NCI-H774 (cell line): ENCODE data around the gene CRIM1.

Source experiments
- DNase-seq: peaks from one replicate; lab custom pipeline; 2025; lab: John Stamatoyannopoulos, UW

Gene CRIM1

DNA sequence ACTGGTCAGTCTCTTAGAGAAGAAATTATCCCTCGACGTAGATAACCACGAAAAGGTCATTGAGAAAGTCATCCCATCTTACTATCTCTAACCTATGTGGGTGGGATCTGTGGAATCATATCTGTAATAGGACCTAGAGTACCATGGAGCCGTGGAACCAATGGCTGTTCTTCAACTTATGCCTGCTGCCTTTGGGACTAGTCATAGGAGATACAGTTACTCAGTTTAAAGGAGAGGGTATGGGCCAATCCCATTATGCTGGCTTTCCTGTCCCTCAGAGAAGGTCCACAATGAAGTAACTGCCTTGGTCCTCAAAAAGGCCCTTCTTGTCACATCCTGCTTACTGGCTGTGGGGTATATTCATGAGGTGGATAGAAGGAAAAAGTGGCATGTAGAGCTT lies 164.9 kb downstream of the CRIM1 start:
- DNase-seq, result no peak

DNA sequence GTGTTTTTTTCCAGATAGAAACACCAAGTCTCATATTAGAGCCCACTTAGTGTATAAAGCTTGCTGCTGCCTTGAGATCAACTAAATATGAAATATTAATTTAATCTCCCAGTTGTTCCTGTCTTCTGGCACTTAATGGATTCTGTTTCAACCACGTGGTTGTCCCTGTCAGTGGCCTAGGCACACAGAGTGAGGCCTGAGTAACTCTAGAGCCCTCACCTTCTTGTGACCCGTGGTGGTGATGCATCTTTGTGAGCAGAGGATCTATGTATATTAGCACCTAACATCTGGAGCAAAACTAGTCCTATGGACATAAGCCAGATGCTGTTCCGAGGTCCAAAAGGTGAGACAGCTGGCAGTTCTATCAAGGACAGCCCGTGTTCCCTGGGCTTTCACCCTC lies 167.6 kb downstream of the CRIM1 start:
- no peak for DNase-seq

- DNase-seq, result no peak
These were observed 169.7 kb downstream of the CRIM1 start for GRCh38 chr2:36525245-36525644.

DNA sequence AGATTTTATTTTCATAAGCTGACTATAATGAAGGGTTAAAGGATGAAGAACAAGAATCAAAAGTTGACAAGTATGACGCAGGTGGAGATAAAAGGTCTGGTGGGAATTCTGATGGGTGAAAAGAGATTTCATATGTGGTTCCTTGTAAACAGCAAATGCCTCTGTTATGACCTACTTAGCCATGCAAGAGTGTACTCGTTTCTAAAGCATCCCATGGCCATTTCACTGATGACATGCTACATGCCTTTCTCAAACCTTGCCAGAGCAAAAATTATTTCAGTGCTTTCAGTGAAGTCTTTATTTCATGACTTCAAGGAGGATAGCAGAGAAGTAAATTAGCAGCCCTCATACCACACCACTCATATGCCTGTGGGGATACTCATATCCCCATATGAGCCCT lies 170.6 kb downstream of the CRIM1 start:
- DNase-seq, result no peak

- no peak for DNase-seq
These were observed 172.7 kb downstream of the CRIM1 start for GRCh38 chr2:36528274-36528673.

- no peak for DNase-seq
These were observed 173.3 kb downstream of the CRIM1 start for GRCh38 chr2:36528766-36529392.

- no peak for DNase-seq
These were observed 174.8 kb downstream of the CRIM1 start for GRCh38 chr2:36530178-36530982.

- no peak for DNase-seq
These were observed 175.4 kb downstream of the CRIM1 start for GRCh38 chr2:36530983-36531354.

- no peak for DNase-seq
These were observed 178.8 kb downstream of the CRIM1 start for GRCh38 chr2:36534275-36534799.

GRCh38 chr2:36535099-36535498 lies 179.5 kb downstream of the CRIM1 start:
- no peak for DNase-seq

- DNase-seq, result no peak
These were observed 181.2 kb downstream of the CRIM1 start for GRCh38 chr2:36536776-36537175.

DNA sequence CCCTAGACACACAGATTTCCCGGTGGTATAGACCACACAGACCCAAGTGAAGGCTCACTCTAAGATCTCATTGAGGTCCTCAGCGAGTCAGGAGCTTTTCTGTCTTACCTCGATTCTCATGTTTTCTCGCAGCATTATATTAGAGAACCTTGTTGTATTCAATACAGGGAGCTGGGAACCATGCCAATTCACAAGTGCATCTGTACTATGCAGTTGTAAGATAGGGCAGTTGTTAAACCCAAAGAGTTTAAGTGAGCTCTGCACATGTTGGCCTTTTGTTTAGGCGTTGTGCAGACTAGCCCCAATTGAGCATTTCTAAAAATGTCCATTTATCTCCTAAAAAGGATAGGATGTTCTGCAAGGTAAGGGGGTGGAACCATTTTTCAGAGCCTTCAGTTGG lies 182.8 kb downstream of the CRIM1 start:
- DNase-seq, result peak; percentile 42

DNA sequence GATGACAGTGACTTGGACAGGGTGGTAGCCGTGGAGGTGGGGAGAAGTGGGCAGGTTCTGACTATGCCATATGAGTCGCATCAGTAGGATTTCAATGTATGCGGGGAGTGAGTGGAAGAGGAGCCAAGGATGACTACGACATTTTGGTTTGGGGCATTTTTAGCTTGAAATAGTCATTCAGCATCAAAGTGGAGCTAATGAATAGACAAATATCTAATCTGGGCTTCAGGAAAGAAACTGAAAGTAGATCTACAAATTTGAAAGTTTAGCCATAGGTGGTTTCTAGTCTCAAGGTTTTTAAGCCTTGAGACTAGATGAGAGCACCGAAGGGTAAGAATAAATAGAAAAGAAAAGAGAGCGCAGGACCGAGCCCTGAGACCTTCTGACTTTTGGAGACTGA lies 184.1 kb downstream of the CRIM1 start:
- no peak for DNase-seq

DNA sequence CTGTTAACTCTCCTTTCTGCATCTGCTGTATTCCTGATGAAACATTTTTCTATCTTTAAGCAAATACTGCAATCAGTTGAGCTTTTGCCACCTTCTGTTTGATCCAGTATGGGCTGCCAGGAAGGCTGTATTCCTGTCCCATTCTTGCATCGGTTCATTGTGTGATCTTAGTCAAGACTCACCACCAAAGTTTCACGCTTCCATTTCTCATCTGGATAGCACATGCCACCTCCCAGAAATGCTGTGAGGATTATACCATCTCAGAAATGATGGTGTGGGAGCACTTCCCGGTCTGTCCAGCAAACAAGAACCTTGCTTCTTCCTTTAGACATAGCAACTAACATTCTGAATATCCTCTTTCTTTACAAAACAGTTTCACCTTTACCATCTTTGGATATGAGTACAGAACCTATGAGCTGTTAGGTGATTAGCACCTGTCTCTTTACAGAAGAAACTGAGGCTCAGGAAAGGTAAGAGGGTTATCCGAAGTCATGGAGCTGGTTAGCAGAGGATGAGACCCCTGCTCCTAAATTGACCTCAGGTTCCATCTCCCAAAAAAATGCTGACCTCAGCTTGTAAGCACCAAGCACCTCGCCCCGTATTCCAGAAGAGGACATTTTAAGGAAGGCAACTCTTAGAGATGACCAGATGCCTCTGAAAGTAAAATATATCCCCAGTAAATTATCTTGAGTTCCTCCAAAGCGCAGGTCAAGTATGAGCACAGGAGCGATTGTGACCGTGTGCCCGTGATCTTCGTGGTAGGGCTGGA lies 185.6 kb downstream of the CRIM1 start:
- no peak for DNase-seq

DNA sequence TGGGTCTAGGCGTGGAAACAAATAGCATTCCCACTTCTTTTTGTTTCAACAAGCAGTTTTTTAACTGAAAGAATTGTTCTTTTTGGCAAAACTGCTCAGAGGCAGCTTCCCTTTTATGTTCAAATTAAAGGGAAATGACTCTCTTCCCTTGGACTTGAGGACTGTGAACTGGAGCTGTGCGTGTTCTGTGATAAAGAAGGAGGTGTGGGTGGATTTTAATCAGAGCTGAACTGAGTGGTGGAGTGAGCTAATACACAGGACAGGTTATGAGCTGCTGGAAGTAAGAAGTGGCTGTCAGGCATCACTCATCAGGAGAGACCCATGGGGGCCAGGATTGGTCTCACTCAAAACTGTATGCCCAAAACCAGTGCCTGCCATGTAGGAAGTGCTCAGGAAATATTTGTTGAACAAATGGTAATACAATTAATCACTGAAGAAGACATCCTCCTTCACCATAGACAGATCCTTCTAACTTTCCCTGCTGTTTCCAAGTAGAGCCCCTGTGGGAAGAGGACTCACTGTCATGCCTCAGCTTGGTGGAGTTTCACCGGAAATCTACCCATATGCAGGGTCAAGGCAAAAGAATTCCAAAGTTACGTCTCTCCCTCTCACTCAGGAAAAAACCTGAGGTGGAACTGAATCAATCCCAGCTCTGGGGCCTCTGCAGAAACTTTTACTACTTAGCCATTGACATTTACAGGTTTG lies 186.5 kb downstream of the CRIM1 start:
- no peak for DNase-seq

DNA sequence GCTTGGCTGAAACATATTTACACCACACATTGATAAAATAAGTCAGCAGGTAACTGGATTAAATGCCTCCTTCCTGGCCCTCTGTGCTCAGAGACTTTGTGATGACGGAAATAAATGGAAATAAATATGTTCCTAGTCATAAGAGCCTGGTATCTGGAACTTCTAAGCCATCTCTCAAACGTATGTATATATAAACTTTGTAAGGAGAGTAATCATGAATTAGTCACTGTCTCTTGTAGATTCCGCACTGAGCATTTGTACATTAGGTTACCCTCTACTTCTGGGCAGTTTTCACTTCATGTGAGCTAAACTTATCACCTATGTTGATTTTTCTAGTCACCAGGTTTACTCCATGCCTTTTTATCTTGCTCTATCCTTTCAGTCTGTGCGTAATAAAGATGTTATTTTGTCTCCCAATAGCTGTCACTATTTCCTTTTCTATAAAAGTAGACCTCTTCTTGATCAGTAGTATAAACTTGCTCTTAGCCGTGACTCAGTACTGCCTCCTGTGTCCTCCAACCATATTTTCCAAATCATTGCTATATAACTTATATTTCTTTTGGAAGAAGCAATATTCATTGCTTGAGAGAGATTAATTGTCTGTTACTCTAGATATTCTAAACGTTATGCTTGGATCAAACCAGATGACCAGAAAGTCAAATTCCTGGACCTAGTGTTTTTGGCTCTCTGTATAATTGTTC lies 189.2 kb downstream of the CRIM1 start:
- DNase-seq, result no peak

DNA sequence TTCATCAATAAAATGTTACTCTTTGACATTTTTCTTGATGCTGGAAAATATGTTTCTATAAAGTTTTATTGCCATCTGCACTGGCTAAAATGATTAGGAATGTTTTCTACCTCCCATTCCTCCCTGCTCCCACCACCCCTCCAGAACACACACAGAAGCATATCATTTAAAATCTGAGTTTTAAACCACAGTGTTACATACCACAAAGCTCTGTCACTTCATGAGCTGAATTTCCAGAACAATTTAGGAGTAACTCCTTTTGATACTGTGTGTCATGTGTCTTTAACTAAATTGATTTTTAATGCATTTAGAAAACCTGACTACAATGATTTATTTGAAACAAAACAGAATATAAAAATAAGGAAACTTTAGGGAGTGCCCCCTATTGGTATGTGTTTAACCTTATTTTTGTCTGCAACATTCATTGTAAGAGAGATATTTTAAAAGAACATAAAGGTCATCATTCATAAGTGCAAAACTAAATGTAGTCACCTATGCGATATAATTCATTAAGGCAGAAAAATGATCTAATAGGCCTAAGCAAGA lies 190.4 kb downstream of the CRIM1 start:
- no peak for DNase-seq

DNA sequence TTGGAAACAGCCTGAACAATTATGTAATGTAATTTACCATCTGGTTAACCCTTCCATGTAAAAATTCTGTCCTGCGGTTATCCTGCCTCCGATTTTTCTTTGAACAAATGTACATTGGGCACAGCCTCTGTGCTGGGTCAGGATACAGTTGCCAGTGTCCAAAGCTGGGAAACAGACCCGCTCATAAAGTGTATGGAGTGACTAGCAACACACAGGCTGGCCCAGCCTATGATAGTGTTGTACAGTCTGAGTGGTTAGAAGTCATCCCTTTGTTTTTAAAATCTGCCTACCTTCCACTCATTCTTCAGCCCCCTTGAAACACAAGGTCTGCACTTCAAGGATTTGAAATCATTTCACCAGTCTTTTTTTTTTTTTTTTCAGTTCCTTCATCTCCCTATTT lies 192.3 kb downstream of the CRIM1 start:
- no peak for DNase-seq

GRCh38 chr2:36549165-36549574 lies 193.6 kb downstream of the CRIM1 start:
- no peak for DNase-seq

DNA sequence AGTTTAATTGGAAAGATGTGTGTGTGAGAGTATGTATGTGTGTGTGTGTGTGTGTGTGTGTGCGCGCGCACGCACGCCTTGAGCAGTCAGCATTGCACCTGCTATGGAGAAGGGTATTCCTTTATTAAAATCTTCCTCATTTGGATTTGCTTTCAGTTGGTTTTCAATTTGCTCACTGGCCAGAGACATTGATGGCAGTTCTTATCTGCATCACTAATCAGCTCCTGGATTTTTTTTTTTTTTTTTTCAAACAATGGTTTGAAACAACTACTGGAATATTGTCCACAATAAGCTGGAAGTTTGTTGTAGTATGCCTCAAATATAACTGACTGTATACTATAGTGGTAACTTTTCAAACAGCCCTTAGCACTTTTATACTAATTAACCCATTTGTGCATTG lies 194.4 kb downstream of the CRIM1 start:
- DNase-seq, result no peak

GRCh38 chr2:36553683-36554082 lies 198.1 kb downstream of the CRIM1 start:
- no peak for DNase-seq
